ENCODE data around the gene EPN1. TPM values are rescaled to one million over a fixed set of nuclear protein-coding genes. Genes with fewer than 3 reads are reported as not detected.

The EPN1 gene
- total and polyA plus RNA-seq, 9 of the 15 experiments (the other 6 are each of a cell fraction or from before 2014, with no cell fraction given), result 0.08 to 138 (median 12.7) TPM

DNA sequence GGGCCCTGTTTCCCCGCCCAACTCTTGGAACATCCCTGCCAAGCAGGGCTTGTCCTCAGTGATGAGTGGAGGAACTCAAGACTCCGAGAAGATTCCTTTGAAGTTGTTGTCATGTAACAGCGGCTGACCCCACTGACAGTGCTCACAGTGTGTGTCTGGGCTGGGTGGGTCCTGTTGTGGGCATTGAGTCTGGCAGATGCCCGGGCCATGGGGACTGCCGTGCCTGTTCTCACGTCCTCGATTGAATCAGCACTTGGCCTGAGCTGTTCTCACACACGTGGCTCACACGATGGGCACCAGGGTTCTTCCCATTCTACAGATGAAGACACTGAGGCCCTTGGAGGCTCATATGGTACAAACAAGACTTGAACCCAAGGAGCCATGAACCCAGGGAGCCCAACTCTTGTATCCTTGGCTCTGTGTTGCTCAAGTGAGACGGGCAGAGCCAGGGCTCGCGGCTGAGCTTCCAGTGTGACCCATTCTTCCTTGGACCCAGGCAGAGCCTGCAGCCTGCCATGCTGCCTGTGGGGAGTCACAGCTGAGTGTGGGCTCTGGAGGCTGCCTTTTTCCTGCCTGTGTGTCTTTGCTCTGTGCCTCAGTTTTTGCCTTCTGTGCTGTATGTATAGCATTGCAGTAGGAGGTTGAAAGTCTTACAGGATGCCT is 8.6 kb upstream of the EPN1 start:
- Histone ChIP-seq H3K79me2 (ENCODE audit: control insufficient read depth, insufficient read depth, low read length) (peaks cover 85% of the 10 kb centered on the region), H3K9ac (ENCODE audit: insufficient read depth in 1 of 2, low read depth in 2 of 2, low read length in 2 of 2) (no peak overlapping the region), H3K36me3 (ENCODE audit: control insufficient read depth, insufficient read depth, low read length) (peaks cover 98% of the 10 kb centered on the region), H3K27ac (ENCODE audit: extremely low read depth, low read depth, low read length) (no peak overlapping the region), H2AFZ (ENCODE audit: low read depth, low read length) (no peak overlapping the region), H3K27me3 (ENCODE audit: control insufficient read depth in 2 of 2, insufficient read depth in 2 of 2, low read length in 2 of 2) (no peaks in the 10 kb centered on the region), H3K9me1 (ENCODE audit: control insufficient read depth, insufficient read depth, low read length) (peaks cover 9% of the 10 kb centered on the region), H3K9me3 (replicated peaks; ENCODE audit: control insufficient read depth, insufficient read depth, low read depth, low read length) (no peaks in the 10 kb centered on the region), H3K4me3 (no peak overlapping the region), H4K20me1 (replicated peaks; ENCODE audit: control insufficient read depth, insufficient read depth, low read length) (peaks cover 62% of the 10 kb centered on the region), H3K4me1 (replicated peaks in 1 of 2; ENCODE audit: control insufficient read depth in 2 of 2, insufficient read depth in 2 of 2, low read length in 2 of 2) (peaks cover 2 to 24% of the 10 kb centered on the region in 2 experiments; a peak in 4 of 5 replicates), H3K4me2 (ENCODE audit: insufficient read depth, low read length) (no peak overlapping the region)
- ChIA-PET CTCF (ENCODE audit: low intra/inter-chr PET ratio) (no interaction called here), POLR2A (interaction anchor here (1.0 to 3.3 kb wide), 4 partner anchors 9 to 36 kb away, joined by 3 to 21 read pairs (median 8); partner anchors contain the start of gene U2AF2)
- in situ Hi-C loops (cut with MboI), result no loop called here
- ATAC-seq, result no peak
- DNase-seq (ENCODE audit: extremely low read depth in 1 of 4, low spot score in 3 of 4), result no peak
- FAIRE-seq, result no peak
- BruUV-seq (replicated peaks), result no TSS peak
- intact Hi-C loops (cut with micrococcal nuclease), result no loop called here
- TF ChIP-seq, protein P1, sequence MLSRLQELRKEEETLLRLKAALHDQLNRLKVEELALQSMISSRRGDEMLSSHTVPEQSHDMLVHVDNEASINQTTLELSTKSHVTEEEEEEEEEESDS (CRISPR knock-in tag; IDR thresholded peaks at IDR 0.05), result no peak
- TF ChIP-seq BCOR (IDR thresholded peaks at IDR 0.05) (peak; percentile 29; the same call in 1 of the 2 replicates), RBFOX2 (IDR thresholded peaks at IDR 0.05; ENCODE audit: low read depth, low read length) (0 out of 2 replicates have a peak, but pooled peaks have one; percentile 4), ZNF707 (CRISPR knock-in tag; conservative IDR thresholded peaks at IDR 0.05) (no peak), POLR2G (IDR thresholded peaks at IDR 0.05; ENCODE audit: low read depth, low read length) (0 out of 2 replicates have a peak, but pooled peaks have one; percentile 25), RBM25 (IDR thresholded peaks at IDR 0.05; ENCODE audit: low read depth, low read length, severe bottlenecking) (peak; percentile 71)
- WGBS (ENCODE audit: insufficient coverage, low coverage, missing lambda C conversion rate), result 97% methylated on average over 12 of the region's 12 CpGs
